ENCODE results near the gene OSTC.
"Not testable (repeated sequence)": the region's sequence is repeated elsewhere in the genome, so short reads cannot be mapped to it uniquely, and the experiment has no call there.

Gene OSTC

GRCh38 chr4:108710578-108710977 lies 60.2 kb downstream of the OSTC start:
- DNase-seq, result not testable (repeated sequence)

GRCh38 chr4:108714880-108715279 lies 64.5 kb downstream of the OSTC start:
- DNase-seq, result no peak

DNA sequence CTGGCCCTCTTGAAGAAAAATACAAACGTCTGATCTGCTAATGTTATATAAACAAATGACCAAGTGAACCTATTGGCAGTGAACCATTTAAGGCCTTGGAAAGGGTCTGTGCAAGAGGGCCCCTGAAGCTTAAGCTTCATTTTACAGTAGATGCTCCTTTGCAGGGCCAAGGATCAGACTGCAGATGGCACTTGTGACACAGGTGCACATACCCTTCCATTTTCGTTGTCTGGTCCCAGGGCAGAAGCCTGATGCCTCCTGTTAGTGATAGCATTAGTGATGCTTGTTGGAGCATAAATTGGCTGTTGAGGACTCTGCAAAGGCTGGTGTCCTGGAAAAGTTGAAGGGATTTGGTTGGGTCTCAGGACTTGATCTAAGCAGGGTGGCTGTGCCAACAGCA lies 65.9 kb downstream of the OSTC start:
- DNase-seq, result no peak

DNA sequence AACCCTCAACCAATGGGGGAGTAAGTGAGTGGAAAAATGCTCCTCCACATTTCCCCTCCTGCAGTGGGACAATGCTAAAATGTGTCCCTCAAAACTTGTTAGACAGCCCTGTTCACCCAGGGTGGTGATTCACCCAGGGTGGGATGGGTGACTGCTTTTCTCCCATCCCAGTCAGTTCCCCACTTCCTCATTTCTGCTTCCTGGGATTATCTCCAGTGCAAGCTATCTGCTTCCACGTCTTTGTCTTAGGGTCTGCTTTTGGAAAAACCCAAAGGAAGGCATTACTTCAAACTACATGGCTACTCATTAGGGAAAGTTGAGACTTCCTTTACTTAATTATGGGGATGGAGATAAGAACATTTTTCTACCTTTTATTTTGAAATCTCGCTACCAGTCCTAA lies 67.0 kb downstream of the OSTC start:
- no peak for DNase-seq
